OCI-LY7 (cell line): Measurements from ENCODE around the gene RNF144A. TPM values are rescaled to one million over a fixed set of nuclear protein-coding genes. Genes with fewer than 3 reads are reported as not detected.

Source experiments
- BruUV-seq: library from RNA; stranded (reverse); fragments of 400-500 nt; replicated peaks from 2 replicates; lab custom pipeline; 2021; lab: Mats Ljungman, UMichigan
- CTCF ChIA-PET: fragments of 300-600 bp; sonication (Branson Sonifier 250); formaldehyde crosslinking; loops from one replicate; lab custom pipeline; 2022; ENCODE audit warnings: antibody characterized with exemption; ENCODE audit not compliant: unreplicated experiment; lab: Charles Lee
- POLR2A ChIA-PET: fragments of 300-600 bp; sonication (Branson Sonifier 250); formaldehyde crosslinking; loops from one replicate; lab custom pipeline; 2022; ENCODE audit warnings: antibody characterized with exemption; lab: Charles Lee
- DNase-seq: peaks from one replicate; pipeline ENCODE4 v3.0.0-alpha.2; 2015; ENCODE audit warnings: low spot score
- H2AFZ ChIP-seq: fragments of 200-600 bp; sonication (generic), shearing (Covaris generic); 2 replicates; pipeline ENCODE4 v1.6.1; 2014; ENCODE audit warnings: mild to moderate bottlenecking, antibody characterized with exemption, low read length, moderate library complexity
- H3K27ac ChIP-seq: fragments of 200-600 bp; sonication (generic); 2 replicates; pipeline ENCODE4 v1.5.1; 2014; ENCODE audit warnings: mixed run types, low read depth, mild to moderate bottlenecking, moderate library complexity, low read length, inconsistent platforms; ENCODE audit not compliant: poor library complexity, severe bottlenecking
- H3K36me3 ChIP-seq: fragments of 200-600 bp; sonication (generic); 2 replicates; pipeline ENCODE4 v1.6.1; 2014; ENCODE audit warnings: mild to moderate bottlenecking, antibody characterized with exemption, low read length, moderate library complexity, mixed read lengths; ENCODE audit not compliant: insufficient read depth
- H3K4me1 ChIP-seq: fragments of 200-600 bp; sonication (generic); 2 replicates; pipeline ENCODE4 v1.5.1; 2014; ENCODE audit warnings: mild to moderate bottlenecking, low read length; ENCODE audit not compliant: insufficient read depth, poor library complexity, severe bottlenecking
- H3K4me2 ChIP-seq: fragments of 200-600 bp; sonication (generic); 2 replicates; pipeline ENCODE4 v1.6.1; 2014; ENCODE audit warnings: mild to moderate bottlenecking, low read length
- H3K4me3 ChIP-seq: fragments of 200-600 bp; sonication (generic); 2 replicates; pipeline ENCODE4 v1.5.1; 2014; ENCODE audit warnings: mild to moderate bottlenecking, low read depth, low read length; ENCODE audit not compliant: poor library complexity, severe bottlenecking
- H3K79me2 ChIP-seq: fragments of 200-600 bp; sonication (generic); 2 replicates; pipeline ENCODE4 v1.6.1; 2016; ENCODE audit warnings: low read depth, mild to moderate bottlenecking, low read length, moderate library complexity, mixed read lengths; ENCODE audit not compliant: insufficient read depth
- H3K9me2 ChIP-seq: fragments of 200-600 bp; sonication (generic); 2 replicates; pipeline ENCODE4 v1.6.1; 2016; ENCODE audit warnings: mild to moderate bottlenecking, low read length, mixed read lengths; ENCODE audit not compliant: insufficient read depth
- H3K9me3 ChIP-seq: fragments of 200-600 bp; sonication (generic); 2 replicates; pipeline ENCODE4 v1.6.1; 2014; ENCODE audit warnings: mild to moderate bottlenecking, mixed run types, low read length, mixed read lengths
- H4K20me1 ChIP-seq: fragments of 200-600 bp; sonication (generic); 2 replicates; pipeline ENCODE4 v1.6.1; 2014; ENCODE audit warnings: mild to moderate bottlenecking, antibody characterized with exemption, low read length, moderate library complexity, mixed read lengths; ENCODE audit not compliant: insufficient read depth
- EZH2phosphoT487 ChIP-seq: fragments of 200-600 bp; sonication (generic); IDR thresholded peaks from 2 replicates; pipeline ENCODE4 v1.6.1; 2018; ENCODE audit warnings: low read depth, borderline replicate concordance, mild to moderate bottlenecking, mixed run types, antibody characterized with exemption, low read length, moderate library complexity, mixed read lengths
- intact Hi-C: fragments of 100-400 bp; cut with micrococcal nuclease; formaldehyde crosslinking; loops from one replicate; pipeline ENCODE4 v1.10.0; 2022; ENCODE audit not compliant: unreplicated experiment
- total RNA-seq, 2 experiments: library from RNA; depleted of rRNA in 1 of 2; stranded (reverse); fragments of >200 nt in 1 of 2; shearing (Covaris generic) in 1 of 2; gene quantifications; 2 replicates each; pipeline ENCODE4 v1.2.3, GENCODE V29; 2014 to 2022
- TF ChIP-seq, protein P1 (sequence below): fragments of 200-600 bp; sonication (generic); conservative IDR thresholded peaks from 2 replicates; pipeline ENCODE4 v1.5.1; 2014; ENCODE audit warnings: mild to moderate bottlenecking, antibody characterized with exemption, low read length, moderate library complexity, mixed read lengths

RNF144A gene
- total RNA-seq, 2 experiments from 2014 or later: 1.1 to 1.9 TPM

DNA sequence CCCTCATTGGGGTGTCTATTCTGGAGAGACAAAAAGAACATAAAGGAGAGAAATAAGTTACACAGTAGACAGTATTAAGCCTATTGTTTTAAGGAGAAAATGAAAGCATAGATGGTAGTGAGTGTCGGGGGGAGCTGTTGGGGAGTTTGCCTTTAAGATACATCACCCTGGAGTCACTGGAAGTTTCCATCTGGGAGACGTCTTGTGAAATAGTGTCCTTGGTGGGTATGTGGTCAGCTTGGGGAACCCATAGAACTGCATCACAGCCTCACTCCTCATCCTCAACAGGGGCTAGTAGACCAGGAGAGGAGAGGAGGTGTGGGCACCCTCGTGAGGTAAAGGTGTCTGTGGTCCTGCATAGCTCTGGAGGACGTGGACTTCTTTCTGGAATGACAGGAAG lies 60.6 kb downstream of the RNF144A start:
- ChIA-PET CTCF (interaction anchor here (0.8 kb wide), 1 partner anchor 15 kb away, joined by 4 read pairs; no protein-coding TSS in a partner anchor), POLR2A (no interaction called here)
- Histone ChIP-seq H3K9me2 (no peaks in the 10 kb centered on the region), H4K20me1 (no peaks in the 10 kb centered on the region), H3K36me3 (no peaks in the 10 kb centered on the region), H3K4me2 (no peak overlapping the region), H3K79me2 (no peaks in the 10 kb centered on the region), H2AFZ (no peak overlapping the region), H3K9me3 (no peaks in the 10 kb centered on the region), H3K4me1 (no peaks in the 10 kb centered on the region), H3K4me3 (no peak overlapping the region), H3K27ac (no peak overlapping the region)
- intact Hi-C loops: no loop called here
- TF ChIP-seq, protein P1, sequence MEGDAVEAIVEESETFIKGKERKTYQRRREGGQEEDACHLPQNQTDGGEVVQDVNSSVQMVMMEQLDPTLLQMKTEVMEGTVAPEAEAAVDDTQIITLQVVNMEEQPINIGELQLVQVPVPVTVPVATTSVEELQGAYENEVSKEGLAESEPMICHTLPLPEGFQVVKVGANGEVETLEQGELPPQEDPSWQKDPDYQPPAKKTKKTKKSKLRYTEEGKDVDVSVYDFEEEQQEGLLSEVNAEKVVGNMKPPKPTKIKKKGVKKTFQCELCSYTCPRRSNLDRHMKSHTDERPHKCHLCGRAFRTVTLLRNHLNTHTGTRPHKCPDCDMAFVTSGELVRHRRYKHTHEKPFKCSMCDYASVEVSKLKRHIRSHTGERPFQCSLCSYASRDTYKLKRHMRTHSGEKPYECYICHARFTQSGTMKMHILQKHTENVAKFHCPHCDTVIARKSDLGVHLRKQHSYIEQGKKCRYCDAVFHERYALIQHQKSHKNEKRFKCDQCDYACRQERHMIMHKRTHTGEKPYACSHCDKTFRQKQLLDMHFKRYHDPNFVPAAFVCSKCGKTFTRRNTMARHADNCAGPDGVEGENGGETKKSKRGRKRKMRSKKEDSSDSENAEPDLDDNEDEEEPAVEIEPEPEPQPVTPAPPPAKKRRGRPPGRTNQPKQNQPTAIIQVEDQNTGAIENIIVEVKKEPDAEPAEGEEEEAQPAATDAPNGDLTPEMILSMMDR: no peak
- TF ChIP-seq EZH2phosphoT487: no peak
- BruUV-seq: no TSS peak
- DNase-seq: no peak

DNA sequence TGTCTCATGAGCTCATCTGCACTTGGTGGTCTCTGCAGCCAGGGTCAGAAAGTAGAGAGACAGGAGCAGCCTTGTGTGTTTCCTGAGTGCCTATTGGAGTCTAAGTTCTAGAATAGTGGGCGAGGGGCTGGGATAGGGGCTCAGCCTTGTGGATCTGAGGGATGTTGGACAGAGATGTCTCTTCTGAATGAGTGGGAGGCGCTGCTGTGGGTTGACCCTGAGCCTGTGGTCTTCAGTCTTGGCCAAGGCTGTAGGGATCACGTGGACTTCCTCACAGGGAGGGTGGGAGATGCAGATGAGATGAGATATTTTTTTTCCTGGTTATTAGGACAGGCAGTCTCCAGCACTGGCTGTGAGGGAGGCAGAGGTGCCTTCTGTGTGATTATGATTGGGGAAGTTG lies 61.8 kb downstream of the RNF144A start:
- no peaks in the 10 kb centered on the region for H3K9me2 ChIP-seq
- ChIA-PET CTCF (no interaction called here), POLR2A (no interaction called here)
- DNase-seq: no peak
- H3K4me3 ChIP-seq: no peak overlapping the region
- no peaks in the 10 kb centered on the region for H3K9me3 ChIP-seq
- no peak overlapping the region for H3K4me2 ChIP-seq
- TF ChIP-seq, protein P1: no peak
- no peak for TF ChIP-seq EZH2phosphoT487
- no peak overlapping the region for H3K27ac ChIP-seq
- H4K20me1 ChIP-seq: no peaks in the 10 kb centered on the region
- H3K36me3 ChIP-seq: no peaks in the 10 kb centered on the region
- no TSS peak for BruUV-seq
- no peak overlapping the region for H2AFZ ChIP-seq
- no peaks in the 10 kb centered on the region for H3K4me1 ChIP-seq
- intact Hi-C loops: no loop called here
- no peaks in the 10 kb centered on the region for H3K79me2 ChIP-seq

DNA sequence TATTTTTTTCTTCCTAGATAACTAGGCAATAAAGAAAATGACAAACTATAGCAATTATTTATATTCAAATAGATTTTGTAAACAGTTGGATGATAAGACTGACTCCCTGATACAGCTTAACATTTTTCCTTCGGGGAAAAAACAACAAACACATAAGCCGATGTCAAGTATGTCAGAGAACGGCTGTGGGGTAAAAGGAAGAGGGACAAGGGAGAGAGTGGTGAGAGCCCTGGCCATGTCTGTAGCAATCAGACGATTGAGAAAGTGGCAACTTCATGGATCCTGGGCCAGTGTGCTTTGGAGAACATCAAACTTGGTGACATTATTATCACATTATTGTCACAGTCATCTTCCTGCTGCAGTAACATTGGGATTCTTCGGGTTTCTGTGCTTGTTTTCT lies 65.2 kb downstream of the RNF144A start:
- no peak overlapping the region for H3K27ac ChIP-seq
- POLR2A ChIA-PET: no interaction called here
- BruUV-seq: no TSS peak
- no peak overlapping the region for H3K4me2 ChIP-seq
- no peak overlapping the region for H3K4me3 ChIP-seq
- no peak overlapping the region for H2AFZ ChIP-seq
- no peaks in the 10 kb centered on the region for H3K36me3 ChIP-seq
- H3K9me3 ChIP-seq: no peaks in the 10 kb centered on the region
- intact Hi-C loops: no loop called here
- H3K4me1 ChIP-seq: no peaks in the 10 kb centered on the region
- DNase-seq: no peak
- CTCF ChIA-PET: no interaction called here
- TF ChIP-seq, protein P1: no peak
- no peak for TF ChIP-seq EZH2phosphoT487
- no peaks in the 10 kb centered on the region for H3K9me2 ChIP-seq
- no peaks in the 10 kb centered on the region for H4K20me1 ChIP-seq
- no peaks in the 10 kb centered on the region for H3K79me2 ChIP-seq
